ENCODE results near the gene SLC16A9. TPM values are rescaled to one million over a fixed set of nuclear protein-coding genes. Genes with fewer than 3 reads are reported as not detected.

The SLC16A9 gene
- total RNA-seq, 1 experiment from 2014 or later = 4.1 TPM

GRCh38 chr10:59677253-59677831 is 32.3 kb downstream of the SLC16A9 start:
- no peak overlapping the region for H3K4me2 ChIP-seq (ENCODE audit: insufficient read depth, insufficient read length, low read length)
- no peak overlapping the region for H2AK5ac ChIP-seq (ENCODE audit: insufficient read length, low read length)
- no peaks in the 10 kb centered on the region for H3K23me2 ChIP-seq (ENCODE audit: insufficient read length, low read depth, low read length, poor library complexity, severe bottlenecking)
- H3K4ac ChIP-seq (ENCODE audit: low read depth, low read length) = no peak overlapping the region
- H2BK20ac ChIP-seq (ENCODE audit: low read depth, low read length, poor library complexity, severe bottlenecking) = no peak overlapping the region
- no peak overlapping the region for H4K8ac ChIP-seq (replicated peaks; ENCODE audit: insufficient read length, low read depth, low read length)
- no peaks in the 10 kb centered on the region for H3K27me3 Mint-ChIP-seq (ENCODE audit: low read depth)
- H3K4me1 ChIP-seq (ENCODE audit: insufficient read depth, low read length) = peaks cover 5% of the 10 kb centered on the region; the same call in 1 of the 2 replicates
- H3K56ac ChIP-seq (ENCODE audit: insufficient read length, low read depth, low read length) = no peak overlapping the region
- peaks cover 0 to 46% (median 2%) of the 10 kb centered on the region in 3 experiments; a peak in 4 of 7 replicates for H3K36me3 Mint-ChIP-seq (ENCODE audit: insufficient read depth in 1 of 3, low read depth in 3 of 3)
- H3K9ac ChIP-seq (ENCODE audit: extremely low read depth, insufficient read length, low read length) = no peak overlapping the region
- no peaks in the 10 kb centered on the region for H4K20me1 ChIP-seq (ENCODE audit: control insufficient read depth, insufficient read depth, insufficient read length)
- no peak overlapping the region for H3K18ac ChIP-seq (ENCODE audit: insufficient read length, low read depth, low read length)
- H3K9me3 ChIP-seq (ENCODE audit: control insufficient read depth, low read depth, low read length) = no peaks in the 10 kb centered on the region
- H2BK15ac ChIP-seq (ENCODE audit: low read depth, low read length) = no peak overlapping the region
- TF ChIP-seq CTCF (conservative IDR thresholded peaks at IDR 0.05) = no peak
- H2BK120ac ChIP-seq (ENCODE audit: low read depth, low read length, poor library complexity, severe bottlenecking) = no peak overlapping the region
- no peaks in the 10 kb centered on the region for H3K79me1 ChIP-seq (ENCODE audit: insufficient read depth, low read depth, low read length, poor library complexity, severe bottlenecking)
- H4K91ac ChIP-seq (ENCODE audit: insufficient read length, low read depth, low read length) = no peak overlapping the region
- H3T11ph ChIP-seq (ENCODE audit: low read length) = no peak overlapping the region
- H3K79me2 ChIP-seq (ENCODE audit: insufficient read depth, low read length) = no peaks in the 10 kb centered on the region
- no CpG with 5 or more reads among the region's 5 CpGs for WGBS (ENCODE audit: extremely low coverage, insufficient read length, low lambda C conversion rate)
- H3K27me3 ChIP-seq (ENCODE audit: insufficient read depth, low read length) = no peaks in the 10 kb centered on the region
- no peak overlapping the region for H4K5ac ChIP-seq (ENCODE audit: insufficient read length, low read depth, low read length)
- no peak overlapping the region for H2AFZ ChIP-seq (ENCODE audit: low read length)
- no peaks in the 10 kb centered on the region for H3K9me3 Mint-ChIP-seq
- no peak overlapping the region for H2BK5ac ChIP-seq (ENCODE audit: insufficient read length, low read length)
- no peak overlapping the region for H2BK12ac ChIP-seq (ENCODE audit: insufficient read length, low read depth, low read length)
- no peak overlapping the region for H3K14ac ChIP-seq (ENCODE audit: insufficient read depth, low read length)
- H3K27ac ChIP-seq (ENCODE audit: insufficient read length, low read depth, low read length) = no peak overlapping the region
- H3K27ac Mint-ChIP-seq = peak overlapping the region in 1 of 3 experiments; percentile 68; a peak in 3 of 7 replicates
- no peak for DNase-seq
- no peak overlapping the region for H3K23ac ChIP-seq (ENCODE audit: insufficient read length, low read depth, low read length)
- peaks cover 14 to 19% of the 10 kb centered on the region in 2 experiments for H3K4me1 Mint-ChIP-seq
- no peak overlapping the region for H3K4me3 Mint-ChIP-seq

All from H9 (cell line).